OCI-LY7 (cell line): ENCODE results near the gene SLC29A3. TPM values are rescaled to one million over a fixed set of nuclear protein-coding genes. Genes with fewer than 3 reads are reported as not detected.
A peak's percentile ranks its signal among the peaks of the same experiment; 100 is the strongest.

Experiments used
- BruUV-seq: library from RNA; stranded (reverse); fragments of 400-500 nt; replicated peaks from 2 replicates; lab custom pipeline; 2021; lab: Mats Ljungman, UMichigan
- CTCF ChIA-PET: fragments of 300-600 bp; sonication (Branson Sonifier 250); formaldehyde crosslinking; loops from one replicate; lab custom pipeline; 2022; ENCODE audit warnings: antibody characterized with exemption; ENCODE audit not compliant: unreplicated experiment; lab: Charles Lee
- POLR2A ChIA-PET: fragments of 300-600 bp; sonication (Branson Sonifier 250); formaldehyde crosslinking; loops from one replicate; lab custom pipeline; 2022; ENCODE audit warnings: antibody characterized with exemption; lab: Charles Lee
- DNase-seq: peaks from one replicate; pipeline ENCODE4 v3.0.0-alpha.2; 2015; ENCODE audit warnings: low spot score
- H2AFZ ChIP-seq: fragments of 200-600 bp; sonication (generic), shearing (Covaris generic); 2 replicates; pipeline ENCODE4 v1.6.1; 2014; ENCODE audit warnings: mild to moderate bottlenecking, antibody characterized with exemption, low read length, moderate library complexity
- H3K27ac ChIP-seq: fragments of 200-600 bp; sonication (generic); 2 replicates; pipeline ENCODE4 v1.5.1; 2014; ENCODE audit warnings: mixed run types, low read depth, mild to moderate bottlenecking, moderate library complexity, low read length, inconsistent platforms; ENCODE audit not compliant: poor library complexity, severe bottlenecking
- H3K36me3 ChIP-seq: fragments of 200-600 bp; sonication (generic); 2 replicates; pipeline ENCODE4 v1.6.1; 2014; ENCODE audit warnings: mild to moderate bottlenecking, antibody characterized with exemption, low read length, moderate library complexity, mixed read lengths; ENCODE audit not compliant: insufficient read depth
- H3K4me1 ChIP-seq: fragments of 200-600 bp; sonication (generic); 2 replicates; pipeline ENCODE4 v1.5.1; 2014; ENCODE audit warnings: mild to moderate bottlenecking, low read length; ENCODE audit not compliant: insufficient read depth, poor library complexity, severe bottlenecking
- H3K4me2 ChIP-seq: fragments of 200-600 bp; sonication (generic); 2 replicates; pipeline ENCODE4 v1.6.1; 2014; ENCODE audit warnings: mild to moderate bottlenecking, low read length
- H3K4me3 ChIP-seq: fragments of 200-600 bp; sonication (generic); 2 replicates; pipeline ENCODE4 v1.5.1; 2014; ENCODE audit warnings: mild to moderate bottlenecking, low read depth, low read length; ENCODE audit not compliant: poor library complexity, severe bottlenecking
- H3K79me2 ChIP-seq: fragments of 200-600 bp; sonication (generic); 2 replicates; pipeline ENCODE4 v1.6.1; 2016; ENCODE audit warnings: low read depth, mild to moderate bottlenecking, low read length, moderate library complexity, mixed read lengths; ENCODE audit not compliant: insufficient read depth
- H3K9me2 ChIP-seq: fragments of 200-600 bp; sonication (generic); 2 replicates; pipeline ENCODE4 v1.6.1; 2016; ENCODE audit warnings: mild to moderate bottlenecking, low read length, mixed read lengths; ENCODE audit not compliant: insufficient read depth
- H3K9me3 ChIP-seq: fragments of 200-600 bp; sonication (generic); 2 replicates; pipeline ENCODE4 v1.6.1; 2014; ENCODE audit warnings: mild to moderate bottlenecking, mixed run types, low read length, mixed read lengths
- H4K20me1 ChIP-seq: fragments of 200-600 bp; sonication (generic); 2 replicates; pipeline ENCODE4 v1.6.1; 2014; ENCODE audit warnings: mild to moderate bottlenecking, antibody characterized with exemption, low read length, moderate library complexity, mixed read lengths; ENCODE audit not compliant: insufficient read depth
- CTCF ChIP-seq: fragments of 200-600 bp; sonication (generic); conservative IDR thresholded peaks from 2 replicates; pipeline ENCODE4 v1.5.1; 2014; ENCODE audit warnings: mild to moderate bottlenecking, antibody characterized with exemption, low read length, moderate library complexity, mixed read lengths
- EZH2phosphoT487 ChIP-seq: fragments of 200-600 bp; sonication (generic); IDR thresholded peaks from 2 replicates; pipeline ENCODE4 v1.6.1; 2018; ENCODE audit warnings: low read depth, borderline replicate concordance, mild to moderate bottlenecking, mixed run types, antibody characterized with exemption, low read length, moderate library complexity, mixed read lengths
- intact Hi-C: fragments of 100-400 bp; cut with micrococcal nuclease; formaldehyde crosslinking; loops from one replicate; pipeline ENCODE4 v1.10.0; 2022; ENCODE audit not compliant: unreplicated experiment
- total RNA-seq, 2 experiments: library from RNA; depleted of rRNA in 1 of 2; stranded (reverse); fragments of >200 nt in 1 of 2; shearing (Covaris generic) in 1 of 2; gene quantifications; 2 replicates each; pipeline ENCODE4 v1.2.3, GENCODE V29; 2014 to 2022

SLC29A3 gene
- total RNA-seq, 2 experiments from 2014 or later, result 1.7 to 8.2 TPM

GRCh38 chr10:71303569-71303907 lies 15.5 kb upstream of the SLC29A3 start:
- intact Hi-C loops, result no loop called here
- Histone ChIP-seq H3K36me3 (no peaks in the 10 kb centered on the region), H2AFZ (no peak overlapping the region), H3K79me2 (no peaks in the 10 kb centered on the region), H3K9me3 (no peaks in the 10 kb centered on the region), H3K4me3 (no peak overlapping the region), H3K9me2 (no peaks in the 10 kb centered on the region), H3K4me2 (no peak overlapping the region), H4K20me1 (no peaks in the 10 kb centered on the region), H3K27ac (no peak overlapping the region), H3K4me1 (no peaks in the 10 kb centered on the region)
- POLR2A ChIA-PET, result no interaction called here
- TF ChIP-seq EZH2phosphoT487 (no peak), CTCF (peak; percentile 52)
- no TSS peak for BruUV-seq
- CTCF ChIA-PET, result no interaction called here
- DNase-seq, result no peak

GRCh38 chr10:71304914-71305313 lies 14.1 kb upstream of the SLC29A3 start:
- TF ChIP-seq EZH2phosphoT487, result no peak
- no peak for TF ChIP-seq CTCF
- Histone ChIP-seq H2AFZ (no peak overlapping the region), H3K4me2 (no peak overlapping the region), H3K9me2 (no peaks in the 10 kb centered on the region), H4K20me1 (no peaks in the 10 kb centered on the region), H3K79me2 (no peaks in the 10 kb centered on the region), H3K4me1 (peaks cover 5% of the 10 kb centered on the region), H3K9me3 (no peaks in the 10 kb centered on the region), H3K27ac (no peak overlapping the region), H3K4me3 (no peak overlapping the region), H3K36me3 (no peaks in the 10 kb centered on the region)
- no peak for DNase-seq
- BruUV-seq, result no TSS peak
- ChIA-PET POLR2A (interaction anchor here (0.6 kb wide), 1 partner anchor 846 kb away, joined by 3 read pairs; no protein-coding TSS in a partner anchor), CTCF (no interaction called here)
- intact Hi-C loops, result no loop called here

GRCh38 chr10:71306979-71307378 lies 12.1 kb upstream of the SLC29A3 start:
- H3K79me2 ChIP-seq, result no peaks in the 10 kb centered on the region
- DNase-seq, result no peak
- POLR2A ChIA-PET, result interaction anchor here (0.5 kb wide), 1 partner anchor 17 kb away, joined by 3 read pairs; no protein-coding TSS in a partner anchor
- TF ChIP-seq CTCF (no peak), EZH2phosphoT487 (no peak)
- H3K4me2 ChIP-seq, result no peak overlapping the region
- peaks cover 8% of the 10 kb centered on the region for H3K4me1 ChIP-seq
- no peak overlapping the region for H2AFZ ChIP-seq
- H3K27ac ChIP-seq, result no peak overlapping the region
- no peaks in the 10 kb centered on the region for H3K9me2 ChIP-seq
- no peak overlapping the region for H3K4me3 ChIP-seq
- H3K36me3 ChIP-seq, result no peaks in the 10 kb centered on the region
- intact Hi-C loops, result no loop called here
- H3K9me3 ChIP-seq, result no peaks in the 10 kb centered on the region
- CTCF ChIA-PET, result interaction anchor here (0.8 kb wide), 1 partner anchor 121 kb away, joined by 3 read pairs; no protein-coding TSS in a partner anchor
- BruUV-seq, result no TSS peak
- H4K20me1 ChIP-seq, result no peaks in the 10 kb centered on the region
